ENCODE data around the gene LNX1. TPM values are rescaled to one million over a fixed set of nuclear protein-coding genes. Genes with fewer than 3 reads are reported as not detected.
"Not testable (repeated sequence)": the region's sequence is repeated elsewhere in the genome, so short reads cannot be mapped to it uniquely, and the experiment has no call there.

The LNX1 gene
- total RNA-seq, 2 experiments from 2014 or later: not detected

DNA sequence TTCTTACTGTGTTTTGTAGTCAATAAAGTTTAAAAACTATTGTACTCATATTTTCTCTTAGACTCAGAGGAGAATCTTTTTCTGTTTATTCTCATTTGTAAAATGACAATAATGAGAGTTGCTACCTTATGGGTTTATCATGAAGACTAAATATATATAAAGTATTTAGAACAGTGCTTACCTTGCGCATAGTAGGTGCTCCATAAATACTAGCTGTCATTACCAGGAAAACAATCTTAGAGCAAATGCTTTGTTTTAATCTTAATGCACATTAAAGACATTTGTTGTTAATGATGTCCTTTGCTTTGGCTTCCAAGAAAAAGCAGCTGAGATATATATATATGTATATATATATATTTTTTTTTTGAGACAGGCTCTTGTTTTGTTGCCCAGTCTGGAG is 168.9 kb downstream of the LNX1 start:
- H3K4me3 ChIP-seq (ENCODE audit: low read depth, low read length, poor library complexity, severe bottlenecking): no peak overlapping the region
- H3K9me3 ChIP-seq (ENCODE audit: low read length): no peaks in the 10 kb centered on the region
- ChIA-PET POLR2A (interaction anchor here (0.7 kb wide), 1 partner anchor 16 kb away, joined by 3 read pairs; no protein-coding TSS in a partner anchor), CTCF (ENCODE audit: unreplicated experiment) (no interaction called here)
- no peak for DNase-seq (ENCODE audit: low spot score)
- H2AFZ ChIP-seq (ENCODE audit: low read length): no peak overlapping the region
- H3K79me2 ChIP-seq (ENCODE audit: insufficient read depth, low read depth, low read length): peaks cover 6% of the 10 kb centered on the region; the same call in 1 of the 2 replicates
- BruUV-seq (replicated peaks): no TSS peak
- TF ChIP-seq EZH2phosphoT487 (IDR thresholded peaks at IDR 0.05; ENCODE audit: borderline replicate concordance, low read depth, low read length): no peak
- TF ChIP-seq CTCF (conservative IDR thresholded peaks at IDR 0.05; ENCODE audit: low read length): no peak
- H3K4me1 ChIP-seq (ENCODE audit: insufficient read depth, low read length, poor library complexity, severe bottlenecking): no peaks in the 10 kb centered on the region
- H3K36me3 ChIP-seq (ENCODE audit: insufficient read depth, low read length): peaks cover 44% of the 10 kb centered on the region
- no peak overlapping the region for H3K4me2 ChIP-seq (ENCODE audit: low read length)
- intact Hi-C loops (cut with micrococcal nuclease; ENCODE audit: unreplicated experiment): no loop called here
- H3K27ac ChIP-seq (ENCODE audit: low read depth, low read length, poor library complexity, severe bottlenecking): no peak overlapping the region
- H4K20me1 ChIP-seq (ENCODE audit: insufficient read depth, low read length): no peaks in the 10 kb centered on the region; the same call in 1 of the 2 replicates
- no peaks in the 10 kb centered on the region for H3K9me2 ChIP-seq (ENCODE audit: insufficient read depth, low read length)

DNA sequence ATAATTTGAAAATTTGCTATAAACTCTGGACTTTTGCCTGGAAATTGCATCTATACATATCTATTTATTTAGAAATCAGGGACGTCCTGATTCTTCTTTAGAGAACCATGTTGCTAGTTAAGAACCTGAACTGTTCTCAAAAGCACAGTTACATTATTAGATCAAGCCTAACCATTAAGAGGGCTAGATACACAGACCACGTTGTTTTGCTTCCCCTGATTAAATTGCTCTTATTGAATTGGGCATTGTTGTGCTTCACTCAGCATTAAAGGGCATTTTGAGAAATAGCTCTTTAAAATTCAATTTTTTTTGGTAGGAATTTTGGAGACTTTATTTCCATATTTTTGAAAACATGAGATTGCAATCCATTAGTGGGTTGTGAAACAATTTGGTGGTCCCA is 169.5 kb downstream of the LNX1 start:
- peaks cover 38% of the 10 kb centered on the region for H3K36me3 ChIP-seq (ENCODE audit: insufficient read depth, low read length)
- intact Hi-C loops (cut with micrococcal nuclease; ENCODE audit: unreplicated experiment): no loop called here
- no peak for TF ChIP-seq CTCF (conservative IDR thresholded peaks at IDR 0.05; ENCODE audit: low read length)
- no peak for TF ChIP-seq EZH2phosphoT487 (IDR thresholded peaks at IDR 0.05; ENCODE audit: borderline replicate concordance, low read depth, low read length)
- peaks cover 6% of the 10 kb centered on the region; the same call in 1 of the 2 replicates for H3K79me2 ChIP-seq (ENCODE audit: insufficient read depth, low read depth, low read length)
- CTCF ChIA-PET (ENCODE audit: unreplicated experiment): no interaction called here
- DNase-seq (ENCODE audit: low spot score): no peak
- no peak overlapping the region for H3K4me3 ChIP-seq (ENCODE audit: low read depth, low read length, poor library complexity, severe bottlenecking)
- no peak overlapping the region for H3K4me2 ChIP-seq (ENCODE audit: low read length)
- POLR2A ChIA-PET: no interaction called here
- no peaks in the 10 kb centered on the region for H3K9me2 ChIP-seq (ENCODE audit: insufficient read depth, low read length)
- BruUV-seq (replicated peaks): no TSS peak
- H4K20me1 ChIP-seq (ENCODE audit: insufficient read depth, low read length): no peaks in the 10 kb centered on the region; the same call in 1 of the 2 replicates
- H2AFZ ChIP-seq (ENCODE audit: low read length): no peak overlapping the region
- H3K4me1 ChIP-seq (ENCODE audit: insufficient read depth, low read length, poor library complexity, severe bottlenecking): no peaks in the 10 kb centered on the region
- H3K27ac ChIP-seq (ENCODE audit: low read depth, low read length, poor library complexity, severe bottlenecking): no peak overlapping the region
- H3K9me3 ChIP-seq (ENCODE audit: low read length): no peaks in the 10 kb centered on the region

DNA sequence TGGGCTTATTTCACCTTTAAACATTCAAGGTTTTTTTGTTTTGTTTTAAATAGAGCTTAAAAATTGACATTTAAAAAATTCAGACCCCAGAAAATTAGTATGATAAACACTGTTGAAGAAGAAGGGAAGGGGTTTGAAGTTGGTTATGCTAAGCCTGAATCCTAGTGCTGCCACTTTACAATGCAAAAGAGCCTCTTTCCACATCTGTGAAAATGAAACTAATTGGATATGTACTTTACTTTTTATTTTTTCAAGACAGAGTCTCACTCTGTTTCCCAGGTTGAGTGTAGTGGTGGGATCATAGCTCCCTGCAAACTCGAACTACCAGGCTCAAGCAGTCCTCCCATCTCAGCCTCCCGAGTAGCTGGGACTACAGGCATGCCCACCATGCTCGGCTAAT is 172.1 kb downstream of the LNX1 start:
- Histone ChIP-seq H3K4me2 (ENCODE audit: low read length) (no peak overlapping the region), H3K36me3 (ENCODE audit: insufficient read depth, low read length) (peaks cover 53% of the 10 kb centered on the region), H4K20me1 (ENCODE audit: insufficient read depth, low read length) (no peaks in the 10 kb centered on the region; the same call in 1 of the 2 replicates), H3K9me3 (ENCODE audit: low read length) (no peaks in the 10 kb centered on the region), H3K4me1 (ENCODE audit: insufficient read depth, low read length, poor library complexity, severe bottlenecking) (no peaks in the 10 kb centered on the region), H3K9me2 (ENCODE audit: insufficient read depth, low read length) (no peaks in the 10 kb centered on the region), H3K4me3 (ENCODE audit: low read depth, low read length, poor library complexity, severe bottlenecking) (no peak overlapping the region), H3K79me2 (ENCODE audit: insufficient read depth, low read depth, low read length) (peaks cover 11% of the 10 kb centered on the region; the same call in 1 of the 2 replicates), H3K27ac (ENCODE audit: low read depth, low read length, poor library complexity, severe bottlenecking) (no peak overlapping the region), H2AFZ (ENCODE audit: low read length) (no peak overlapping the region)
- ChIA-PET POLR2A (interaction anchor here (0.6 to 1.1 kb wide), 5 partner anchors 13 to 39 kb away, joined by 3 to 6 read pairs (median 3); no protein-coding TSS in a partner anchor), CTCF (ENCODE audit: unreplicated experiment) (no interaction called here)
- intact Hi-C loops (cut with micrococcal nuclease; ENCODE audit: unreplicated experiment): no loop called here
- no TSS peak for BruUV-seq (replicated peaks)
- no peak for TF ChIP-seq CTCF (conservative IDR thresholded peaks at IDR 0.05; ENCODE audit: low read length)
- no peak for TF ChIP-seq EZH2phosphoT487 (IDR thresholded peaks at IDR 0.05; ENCODE audit: borderline replicate concordance, low read depth, low read length)
- no peak for DNase-seq (ENCODE audit: low spot score)

GRCh38 chr4:53409479-53409878 is 181.8 kb downstream of the LNX1 start:
- H3K27ac ChIP-seq (ENCODE audit: low read depth, low read length, poor library complexity, severe bottlenecking); DNase-seq (ENCODE audit: low spot score); H3K4me2 ChIP-seq (ENCODE audit: low read length); H3K9me2 ChIP-seq (ENCODE audit: insufficient read depth, low read length); CTCF ChIA-PET (ENCODE audit: unreplicated experiment); H3K4me3 ChIP-seq (ENCODE audit: low read depth, low read length, poor library complexity, severe bottlenecking); H3K9me3 ChIP-seq (ENCODE audit: low read length); BruUV-seq (replicated peaks); intact Hi-C loops (cut with micrococcal nuclease; ENCODE audit: unreplicated experiment); H2AFZ ChIP-seq (ENCODE audit: low read length); POLR2A ChIA-PET; H3K4me1 ChIP-seq (ENCODE audit: insufficient read depth, low read length, poor library complexity, severe bottlenecking): not testable (repeated sequence)
- Histone ChIP-seq H3K79me2 (ENCODE audit: insufficient read depth, low read depth, low read length) (peaks cover 44% of the 10 kb centered on the region), H3K36me3 (ENCODE audit: insufficient read depth, low read length) (peaks cover 42% of the 10 kb centered on the region), H4K20me1 (ENCODE audit: insufficient read depth, low read length) (peaks cover 23% of the 10 kb centered on the region)

All from OCI-LY7 (cell line).